ENCODE results near the gene APAF1.
"Not testable (repeated sequence)": the region's sequence is repeated elsewhere in the genome, so short reads cannot be mapped to it uniquely, and the experiment has no call there.

Gene APAF1

GRCh38 chr12:98733667-98734350, 88.7 kb downstream of the APAF1 start:
- no peak for DNase-seq

GRCh38 chr12:98735821-98736220, 90.7 kb downstream of the APAF1 start:
- DNase-seq: no peak

- no peak for DNase-seq
These were observed 91.5 kb downstream of the APAF1 start for GRCh38 chr12:98736352-98737321.

- no peak for DNase-seq
These were observed 92.2 kb downstream of the APAF1 start for GRCh38 chr12:98737322-98737712.

GRCh38 chr12:98738002-98738401, 92.9 kb downstream of the APAF1 start:
- DNase-seq: no peak

- DNase-seq: no peak
These were observed 93.4 kb downstream of the APAF1 start for GRCh38 chr12:98738539-98738938.

DNA sequence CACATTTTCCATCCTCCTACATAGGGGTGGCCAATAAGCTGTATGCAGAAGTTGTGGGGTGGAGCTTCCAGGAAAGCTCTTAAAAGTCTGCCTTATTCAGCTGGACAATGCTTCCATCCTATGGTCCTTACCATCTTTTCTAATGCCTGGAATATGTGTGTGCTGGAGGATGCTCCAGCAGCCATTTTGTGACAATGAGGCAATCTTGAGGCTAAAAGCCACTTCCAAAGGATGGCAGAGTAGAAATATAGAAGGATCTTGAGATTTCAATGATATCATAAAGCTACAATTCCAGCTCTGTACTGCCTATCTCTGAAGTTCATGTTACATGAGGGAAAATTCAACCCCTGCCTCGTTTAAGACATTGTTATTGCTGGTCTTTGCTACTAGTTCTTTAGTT, 95.7 kb downstream of the APAF1 start:
- no peak for DNase-seq

GRCh38 chr12:98741196-98741555, 96.1 kb downstream of the APAF1 start:
- DNase-seq: no peak

DNA sequence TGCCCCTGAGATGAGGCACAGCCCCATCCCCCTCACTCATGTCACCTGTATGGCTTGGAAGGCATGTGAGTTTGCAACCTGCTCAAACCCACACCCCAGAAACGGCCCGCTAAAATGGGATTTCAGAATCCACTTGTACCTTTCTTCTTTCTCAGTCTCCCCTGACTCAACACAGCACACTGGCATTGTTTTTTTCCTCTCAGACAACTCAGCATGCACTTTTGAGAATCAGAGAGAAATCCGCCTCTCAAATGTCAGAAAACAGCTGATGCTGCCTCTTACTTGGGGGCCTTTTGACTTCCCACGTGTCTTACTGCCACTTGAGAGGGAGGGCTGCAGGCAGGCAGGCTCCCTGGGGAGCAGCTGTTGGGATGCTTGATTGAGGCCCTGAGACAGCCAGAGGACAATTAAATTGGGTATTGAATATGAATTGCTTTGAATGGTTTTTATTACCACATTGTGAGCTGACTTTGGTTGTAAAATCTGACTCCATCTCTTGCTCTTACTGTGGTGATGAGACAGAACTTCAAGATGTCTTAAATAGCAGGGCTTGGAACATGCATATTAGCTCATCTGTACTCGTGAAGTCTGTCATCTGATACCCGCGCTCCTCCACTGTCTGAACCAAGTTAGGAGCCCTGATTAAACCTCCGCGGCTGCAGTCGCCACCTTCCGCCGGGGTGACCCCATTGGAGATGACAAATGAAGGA, 96.6 kb downstream of the APAF1 start:
- no peak for DNase-seq

DNA sequence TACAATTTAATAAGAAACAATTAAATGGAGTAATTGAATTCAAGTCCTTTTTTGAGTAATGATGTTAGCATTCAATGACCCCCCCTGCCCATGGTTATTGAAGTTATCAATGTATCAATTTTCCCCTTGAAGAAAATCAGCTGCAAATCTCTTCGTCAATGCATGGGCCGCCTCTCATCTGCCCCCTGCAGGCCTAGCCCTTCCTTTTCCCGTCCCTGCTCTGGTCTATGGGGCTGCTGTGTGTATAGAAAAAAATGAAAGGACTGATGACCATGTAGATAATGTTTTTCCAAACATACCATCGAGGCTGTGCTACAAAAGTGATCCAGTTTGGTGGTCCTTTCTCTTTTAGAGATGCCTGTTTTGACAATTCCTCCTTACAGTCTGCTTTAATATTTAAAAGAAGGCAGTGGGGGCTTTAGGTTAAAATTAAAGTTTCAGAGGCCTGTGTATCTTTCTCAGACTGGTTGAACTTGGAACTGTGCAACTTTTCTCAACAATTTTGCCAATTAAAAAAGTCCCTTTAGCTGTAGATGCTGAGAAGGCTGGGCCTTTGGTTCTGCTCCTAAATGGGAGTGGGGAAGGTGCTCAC, 98.4 kb downstream of the APAF1 start:
- peak; percentile 36 for DNase-seq

- DNase-seq: peak; percentile 38
These were observed 99.6 kb downstream of the APAF1 start for GRCh38 chr12:98744680-98745079.

DNA sequence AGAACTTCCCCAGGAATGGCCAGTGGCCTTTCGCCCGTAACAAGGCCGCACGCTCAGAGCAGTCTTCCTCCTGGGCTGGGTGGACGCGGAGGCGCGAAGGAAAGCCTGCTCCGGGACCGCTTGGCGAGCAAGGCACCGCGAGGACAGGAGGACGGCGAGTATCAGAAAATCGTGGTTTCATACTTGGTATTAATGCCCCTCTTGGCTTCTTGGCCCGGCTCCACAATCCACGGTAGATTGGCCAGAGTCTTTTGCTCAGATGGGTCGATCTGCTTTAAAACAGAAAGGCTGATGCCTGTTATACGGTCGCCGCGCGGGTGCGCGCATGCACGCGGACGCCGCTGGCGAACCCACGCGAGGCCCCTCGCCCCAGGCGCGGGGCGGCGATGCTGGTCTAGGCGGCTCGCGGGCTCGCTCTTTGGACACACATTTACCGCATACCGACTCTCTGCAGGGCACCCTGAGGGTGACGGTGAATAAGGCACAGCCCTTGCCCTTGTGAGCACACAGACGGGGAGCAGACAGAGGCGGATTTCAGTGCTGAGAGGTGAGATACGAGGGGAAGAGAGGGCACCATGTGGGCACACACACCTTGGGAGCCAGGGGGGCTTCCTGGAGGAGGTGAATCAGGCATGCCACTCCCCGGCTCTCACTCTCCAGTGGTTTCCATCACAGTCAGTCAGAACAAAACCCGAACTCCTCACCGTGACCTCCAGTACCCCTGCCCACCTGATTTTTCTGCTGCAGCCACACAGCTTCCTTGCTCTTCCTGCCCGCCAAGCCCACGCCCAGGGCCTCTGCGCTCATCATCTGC, 100.7 kb downstream of the APAF1 start:
- DNase-seq: peak; percentile 19

DNA sequence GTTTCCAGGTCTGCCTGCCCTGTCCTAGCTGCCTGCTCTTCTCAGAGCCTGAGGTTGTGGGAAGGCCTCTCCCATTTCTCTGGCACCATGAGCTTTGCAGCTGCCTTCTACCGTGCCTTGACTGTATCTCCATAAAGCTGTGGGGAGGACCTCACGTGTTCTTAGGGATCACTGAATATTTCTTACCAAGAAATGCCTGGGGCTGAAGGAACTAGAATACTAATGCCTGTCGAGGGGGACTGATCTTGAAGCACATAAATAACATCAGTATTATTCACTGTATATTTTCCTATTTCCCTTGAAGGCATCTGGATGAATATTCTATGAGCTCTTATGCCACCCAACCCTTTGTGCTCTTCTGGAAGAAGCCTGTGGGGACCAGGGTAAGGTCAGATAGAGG, 103.4 kb downstream of the APAF1 start:
- no peak for DNase-seq

DNA sequence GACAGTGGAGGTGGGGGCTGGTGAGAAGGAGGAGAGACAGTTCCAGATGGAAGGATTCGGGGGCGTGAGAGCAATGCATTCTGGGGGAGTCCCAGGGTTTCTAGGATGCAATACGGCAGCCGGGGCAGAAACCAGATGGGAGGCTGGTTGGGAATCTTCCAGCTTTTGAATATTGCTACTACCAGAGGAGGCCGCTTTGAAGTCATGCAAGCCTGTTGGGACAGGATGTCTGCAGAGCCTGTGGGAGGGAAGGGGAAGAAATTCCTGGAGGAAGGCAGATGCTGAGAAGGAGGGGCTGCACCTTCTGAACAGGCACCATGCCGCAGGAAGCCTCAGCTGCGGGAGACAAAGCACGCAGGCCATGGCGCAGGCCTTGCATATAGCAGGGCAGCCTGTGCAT, 105.4 kb downstream of the APAF1 start:
- DNase-seq: no peak

GRCh38 chr12:98751580-98752115, 106.6 kb downstream of the APAF1 start:
- no peak for DNase-seq

DNA sequence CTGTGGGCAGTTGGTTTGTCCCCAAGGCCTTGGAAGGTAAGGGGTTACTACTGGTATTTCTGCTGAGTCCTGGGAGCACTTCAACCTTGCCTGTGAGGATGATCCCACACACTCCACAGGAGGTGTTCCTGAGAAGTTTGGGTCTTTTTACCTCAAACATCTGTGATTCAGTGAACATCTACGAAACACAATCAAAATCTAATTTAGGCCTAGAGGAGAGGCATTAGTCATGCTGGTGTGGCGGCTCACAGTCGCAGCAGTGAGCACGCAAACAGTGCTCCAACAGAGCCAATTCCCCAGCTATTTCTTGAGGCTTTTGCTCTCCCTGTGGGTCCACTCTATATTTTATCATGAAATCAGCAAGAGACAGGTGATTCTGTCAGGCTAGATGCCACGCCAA, 107.6 kb downstream of the APAF1 start:
- DNase-seq: no peak

DNA sequence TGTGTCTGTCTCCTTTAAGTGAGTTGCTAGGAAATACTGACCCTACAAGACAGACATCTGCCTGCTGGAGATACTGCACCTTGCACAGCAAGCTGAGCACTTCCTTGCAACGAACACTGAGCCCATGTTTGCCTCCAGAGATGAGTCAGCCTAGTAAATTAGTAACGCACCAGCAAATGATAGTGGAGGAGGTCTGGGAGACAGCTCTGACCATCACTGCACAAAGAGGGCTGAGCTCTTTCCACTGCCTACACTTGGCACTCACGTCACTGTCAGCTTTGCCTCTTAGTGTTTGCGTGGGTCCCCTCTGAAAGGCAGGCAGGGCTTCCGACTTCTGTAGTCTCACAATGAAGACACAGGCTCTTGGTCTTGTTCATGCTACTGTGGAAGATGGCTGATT, 109.0 kb downstream of the APAF1 start:
- no peak for DNase-seq

- DNase-seq: not testable (repeated sequence)
These were observed 110.8 kb downstream of the APAF1 start for GRCh38 chr12:98755855-98756254.

- no peak for DNase-seq
These were observed 112.4 kb downstream of the APAF1 start for GRCh38 chr12:98757455-98757854.

DNA sequence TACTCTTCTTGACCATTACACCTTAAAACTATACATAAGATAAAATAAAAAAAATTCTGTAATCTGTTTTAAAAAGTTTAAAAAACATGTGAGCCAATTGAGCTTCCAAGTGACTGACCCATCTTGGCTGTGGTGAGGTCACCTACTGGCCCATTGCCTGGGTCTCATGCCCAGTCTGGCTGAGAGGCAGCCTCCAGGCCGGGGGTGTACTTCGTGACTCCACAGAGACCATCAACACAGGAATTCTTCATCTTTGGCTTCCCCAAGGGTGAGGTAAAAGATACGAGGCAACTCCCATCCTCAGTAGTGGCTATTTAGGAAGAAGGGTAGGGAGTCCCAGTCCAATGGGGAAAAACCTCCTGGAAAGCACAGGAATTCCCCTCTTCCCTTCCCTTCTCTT, 113.2 kb downstream of the APAF1 start:
- DNase-seq: no peak

DNA sequence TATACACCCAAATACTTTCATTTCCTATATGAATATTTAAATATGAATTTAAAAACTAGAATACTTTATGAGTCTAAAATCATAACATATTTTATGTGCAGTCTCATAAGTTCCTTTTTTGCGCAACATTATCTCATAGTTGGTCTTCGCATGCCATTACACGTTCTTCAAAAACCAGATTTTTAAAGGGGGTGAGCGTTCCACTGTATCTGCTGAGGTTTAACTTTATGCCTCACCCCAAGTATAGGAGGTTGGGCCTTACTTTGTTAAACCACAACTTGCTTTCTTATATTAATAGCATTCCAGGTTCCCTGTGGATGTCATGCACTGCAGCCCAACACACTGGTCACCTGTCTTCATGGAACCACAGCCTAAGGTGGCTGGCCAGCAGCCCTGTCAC, 118.6 kb downstream of the APAF1 start:
- DNase-seq: no peak

GRCh38 chr12:98767248-98767647, 122.2 kb downstream of the APAF1 start:
- DNase-seq: no peak

Data from CD4-positive, alpha-beta T cell treated with Interleukin-17A for 1 hour (primary cell).